GM21360 (cell line): ENCODE data around the gene SEMA3D.
A peak's percentile ranks its signal among the peaks of the same experiment; 100 is the strongest.

ENCODE experiments used
- ATAC-seq: cut with Tn5 transposase; IDR thresholded peaks from one replicate; pipeline ENCODE4 v1.9.1; 2021; ENCODE audit warnings: mild to moderate bottlenecking, moderate library complexity; ENCODE audit not compliant: unreplicated experiment

SEMA3D gene

GRCh38 chr7:85186521-85187241, at the start of gene SEMA3D:
Gene SEMA3D (minus strand): TSS chr7:85187056. CDS start chr7:85121891, 65,165 bp downstream.
- ATAC-seq = peak; percentile 94

GRCh38 chr7:85234730-85235129, 47.9 kb upstream of the SEMA3D start:
- ATAC-seq = no peak

- no peak for ATAC-seq
These were observed 45.2 kb upstream of the SEMA3D start for GRCh38 chr7:85232068-85232467.

GRCh38 chr7:85230623-85231022, 43.8 kb upstream of the SEMA3D start:
- ATAC-seq = no peak

GRCh38 chr7:85229544-85229943, 42.7 kb upstream of the SEMA3D start:
- no peak for ATAC-seq

GRCh38 chr7:85226361-85227085, 39.7 kb upstream of the SEMA3D start:
- ATAC-seq = no peak

- ATAC-seq = no peak
These were observed 37.3 kb upstream of the SEMA3D start for GRCh38 chr7:85224171-85224570.

- no peak for ATAC-seq
These were observed 35.7 kb upstream of the SEMA3D start for GRCh38 chr7:85222522-85222921.

- no peak for ATAC-seq
These were observed 34.9 kb upstream of the SEMA3D start for GRCh38 chr7:85221796-85222195.

GRCh38 chr7:85220651-85221050, 33.8 kb upstream of the SEMA3D start:
- no peak for ATAC-seq

- ATAC-seq = no peak
These were observed 33.2 kb upstream of the SEMA3D start for GRCh38 chr7:85220023-85220422.

- no peak for ATAC-seq
These were observed 30.2 kb upstream of the SEMA3D start for GRCh38 chr7:85217085-85217484.

GRCh38 chr7:85215098-85215497, 28.2 kb upstream of the SEMA3D start:
- ATAC-seq = peak; percentile 62

- no peak for ATAC-seq
These were observed 26.6 kb upstream of the SEMA3D start for GRCh38 chr7:85213500-85213899.

GRCh38 chr7:85205754-85206153, 18.9 kb upstream of the SEMA3D start:
- ATAC-seq = no peak

- no peak for ATAC-seq
These were observed 17.6 kb upstream of the SEMA3D start for GRCh38 chr7:85204496-85204895.

GRCh38 chr7:85204061-85204460, 17.2 kb upstream of the SEMA3D start:
- no peak for ATAC-seq

- no peak for ATAC-seq
These were observed 14.4 kb upstream of the SEMA3D start for GRCh38 chr7:85201209-85201608.

- ATAC-seq = no peak
These were observed 9.8 kb upstream of the SEMA3D start for GRCh38 chr7:85196696-85197095.

- no peak for ATAC-seq
These were observed 4.5 kb upstream of the SEMA3D start for GRCh38 chr7:85191383-85191782.

- ATAC-seq = peak; percentile 14
These were observed 754 bp downstream of the SEMA3D start for GRCh38 chr7:85186083-85186520.

- no peak for ATAC-seq
These were observed 1.3 kb downstream of the SEMA3D start for GRCh38 chr7:85185424-85186082.
